Hepatocyte (in vitro differentiated cells): ENCODE data around the gene MAP3K8.

ENCODE experiments used
- EZH2 ChIP-seq: fragments of 200-600 bp; sonication (generic); IDR thresholded peaks from 2 replicates; pipeline ENCODE4 v1.6.1; 2016; ENCODE audit warnings: antibody characterized with exemption, mild to moderate bottlenecking, borderline replicate concordance
- EZH2phosphoT487 ChIP-seq: fragments of 200-600 bp; sonication (generic); IDR thresholded peaks from one replicate; pipeline ENCODE4 v1.6.1; 2018; ENCODE audit warnings: antibody characterized with exemption, mild to moderate bottlenecking, low read depth, moderate library complexity; ENCODE audit not compliant: unreplicated experiment, severe bottlenecking
- TF ChIP-seq, protein P1 (sequence below): fragments of 200-600 bp; sonication (generic); IDR thresholded peaks from 2 replicates; pipeline ENCODE4 v1.5.1; 2016; ENCODE audit warnings: antibody characterized with exemption, mild to moderate bottlenecking; ENCODE audit not compliant: poor library complexity

DNA sequence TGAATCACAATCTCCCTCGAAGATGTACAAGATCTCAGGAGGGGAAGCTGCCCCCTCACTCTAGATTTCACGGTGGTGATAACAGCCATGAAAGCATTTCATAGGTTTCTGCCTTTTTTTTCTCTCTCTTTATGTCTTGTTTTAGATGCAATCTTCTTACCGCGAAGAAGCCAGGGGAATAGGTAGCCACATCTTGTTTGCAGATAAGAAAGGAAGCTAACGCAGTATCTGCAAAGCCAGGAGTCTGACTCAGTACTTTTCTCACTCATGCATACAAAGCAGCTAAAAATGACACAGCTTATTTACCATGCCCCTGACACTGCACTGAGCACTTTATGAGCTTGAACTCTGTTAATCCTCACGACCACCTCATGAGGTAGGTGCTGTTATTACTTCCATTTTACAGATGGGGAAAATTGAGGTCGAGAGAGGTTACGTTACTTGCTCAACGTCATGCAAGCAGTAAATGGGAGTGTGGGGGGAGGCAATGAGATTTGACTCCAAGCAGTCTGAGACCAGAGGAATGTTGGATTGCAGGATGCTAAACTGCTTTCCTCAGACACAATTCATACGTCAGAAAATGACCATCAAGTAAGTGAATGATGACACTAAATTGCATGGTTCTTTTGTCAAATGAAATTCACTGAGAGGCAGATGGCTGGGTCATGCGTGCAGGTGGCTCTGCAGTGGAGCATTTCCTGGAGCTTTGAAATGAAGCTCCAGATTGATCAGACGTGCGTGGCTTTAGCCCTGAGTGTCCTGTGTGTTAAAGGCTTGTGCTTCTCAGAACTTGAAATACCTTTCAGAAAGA lies 3.3 kb downstream of the MAP3K8 start:
- TF ChIP-seq, protein P1, sequence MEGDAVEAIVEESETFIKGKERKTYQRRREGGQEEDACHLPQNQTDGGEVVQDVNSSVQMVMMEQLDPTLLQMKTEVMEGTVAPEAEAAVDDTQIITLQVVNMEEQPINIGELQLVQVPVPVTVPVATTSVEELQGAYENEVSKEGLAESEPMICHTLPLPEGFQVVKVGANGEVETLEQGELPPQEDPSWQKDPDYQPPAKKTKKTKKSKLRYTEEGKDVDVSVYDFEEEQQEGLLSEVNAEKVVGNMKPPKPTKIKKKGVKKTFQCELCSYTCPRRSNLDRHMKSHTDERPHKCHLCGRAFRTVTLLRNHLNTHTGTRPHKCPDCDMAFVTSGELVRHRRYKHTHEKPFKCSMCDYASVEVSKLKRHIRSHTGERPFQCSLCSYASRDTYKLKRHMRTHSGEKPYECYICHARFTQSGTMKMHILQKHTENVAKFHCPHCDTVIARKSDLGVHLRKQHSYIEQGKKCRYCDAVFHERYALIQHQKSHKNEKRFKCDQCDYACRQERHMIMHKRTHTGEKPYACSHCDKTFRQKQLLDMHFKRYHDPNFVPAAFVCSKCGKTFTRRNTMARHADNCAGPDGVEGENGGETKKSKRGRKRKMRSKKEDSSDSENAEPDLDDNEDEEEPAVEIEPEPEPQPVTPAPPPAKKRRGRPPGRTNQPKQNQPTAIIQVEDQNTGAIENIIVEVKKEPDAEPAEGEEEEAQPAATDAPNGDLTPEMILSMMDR, result no peak
- TF ChIP-seq EZH2phosphoT487, result no peak
- no peak for TF ChIP-seq EZH2
